DOHH2 (cell line): ENCODE measurements around the gene LRRC27.

Source experiments
- H3F3A ChIP-seq: fragments of 200-600 bp; sonication (generic), shearing (Covaris generic); 2 replicates; pipeline ENCODE4 v1.6.0; 2016; ENCODE audit warnings: antibody characterized with exemption, mild to moderate bottlenecking; ENCODE audit not compliant: control insufficient read depth, insufficient read depth
- H3K27ac ChIP-seq: fragments of 200-600 bp; sonication (generic); 2 replicates; pipeline ENCODE4 v1.5.1; 2014; ENCODE audit warnings: low read depth, mild to moderate bottlenecking, low read length, moderate library complexity
- H3K27me3 ChIP-seq: fragments of 200-600 bp; sonication (generic); 2 replicates; pipeline ENCODE4 v1.6.1; 2014; ENCODE audit warnings: mild to moderate bottlenecking, low read length, mixed read lengths; ENCODE audit not compliant: control insufficient read depth
- H3K36me3 ChIP-seq: fragments of 200-600 bp; sonication (generic); 2 replicates; pipeline ENCODE4 v1.6.1; 2014; ENCODE audit warnings: mild to moderate bottlenecking, low read length, moderate library complexity, mixed read lengths; ENCODE audit not compliant: control insufficient read depth
- H3K4me1 ChIP-seq: fragments of 200-600 bp; sonication (generic); 2 replicates; pipeline ENCODE4 v1.6.1; 2014; ENCODE audit warnings: mild to moderate bottlenecking, low read length, mixed read lengths; ENCODE audit not compliant: control insufficient read depth
- H3K4me2 ChIP-seq: fragments of 200-600 bp; sonication (generic); 2 replicates; pipeline ENCODE4 v1.6.0; 2014; ENCODE audit warnings: mild to moderate bottlenecking, low read length, moderate library complexity
- H3K4me3 ChIP-seq: fragments of 200-600 bp; sonication (generic); 2 replicates; pipeline ENCODE4 v1.5.1; 2014; ENCODE audit warnings: mild to moderate bottlenecking, low read length, mixed read lengths
- H3K79me2 ChIP-seq: fragments of 200-600 bp; sonication (generic); 2 replicates; pipeline ENCODE4 v1.6.1; 2014; ENCODE audit warnings: mild to moderate bottlenecking, low read length, mixed read lengths; ENCODE audit not compliant: control insufficient read depth
- H3K9me2 ChIP-seq: fragments of 200-600 bp; sonication (generic); replicated peaks from 2 replicates; pipeline ENCODE4 v1.6.1; 2014; ENCODE audit warnings: mild to moderate bottlenecking, low read length, mixed read lengths; ENCODE audit not compliant: control insufficient read depth
- H3K9me3 ChIP-seq: fragments of 200-600 bp; sonication (generic); 2 replicates; pipeline ENCODE4 v1.6.1; 2014; ENCODE audit warnings: antibody characterized with exemption, low read length, mixed read lengths; ENCODE audit not compliant: control insufficient read depth, insufficient read depth
- H4K20me1 ChIP-seq: fragments of 200-600 bp; sonication (generic); 2 replicates; pipeline ENCODE4 v1.6.0; 2014; ENCODE audit warnings: low read depth, mild to moderate bottlenecking, antibody characterized with exemption, low read length, moderate library complexity; ENCODE audit not compliant: control insufficient read depth, insufficient read depth
- CTCF ChIP-seq: fragments of 200-600 bp; sonication (generic); IDR thresholded peaks from one replicate; pipeline ENCODE4 v1.5.1; 2014; ENCODE audit warnings: antibody characterized with exemption, mild to moderate bottlenecking, low read depth, low read length; ENCODE audit not compliant: poor library complexity, severe bottlenecking
- EZH2phosphoT487 ChIP-seq: fragments of 200-600 bp; sonication (generic); IDR thresholded peaks from 2 replicates; pipeline ENCODE4 v1.6.1; 2017; ENCODE audit warnings: borderline replicate concordance, mild to moderate bottlenecking, antibody characterized with exemption, low read length, moderate library complexity, mixed read lengths

Gene LRRC27

DNA sequence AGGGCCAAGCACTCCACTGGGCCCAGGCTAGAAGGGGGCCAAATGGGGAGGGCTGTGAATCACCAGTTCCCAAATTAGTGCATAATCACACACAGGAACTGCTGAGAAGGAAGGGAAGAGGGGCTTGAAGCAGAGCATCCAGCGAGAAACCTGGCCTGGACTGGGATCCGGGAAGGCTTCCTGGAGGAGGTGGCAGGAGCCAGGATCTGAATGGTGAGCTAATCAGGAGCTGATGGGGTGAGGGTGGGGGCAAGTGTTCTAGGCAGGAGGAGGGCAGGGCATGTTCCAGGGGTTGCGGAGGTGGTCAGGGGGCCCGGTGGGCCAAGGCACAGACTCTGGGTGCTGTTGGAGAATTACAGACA is 77.7 kb downstream of the LRRC27 start:
- Histone ChIP-seq H3K36me3 (no peaks in the 10 kb centered on the region), H4K20me1 (no peaks in the 10 kb centered on the region), H3K27me3 (no peaks in the 10 kb centered on the region), H3K79me2 (peaks cover 4% of the 10 kb centered on the region; the same call in 1 of the 2 replicates), H3K9me3 (no peaks in the 10 kb centered on the region), H3K9me2 (no peaks in the 10 kb centered on the region), H3K4me2 (no peak overlapping the region), H3F3A (no peaks in the 10 kb centered on the region), H3K27ac (no peak overlapping the region), H3K4me1 (peaks cover 9% of the 10 kb centered on the region; the same call in 1 of the 2 replicates), H3K4me3 (no peak overlapping the region)
- TF ChIP-seq EZH2phosphoT487, result no peak
- TF ChIP-seq CTCF, result no peak

GRCh38 chr10:132410056-132410778 is 78.2 kb downstream of the LRRC27 start:
- H3K4me3 ChIP-seq, result no peak overlapping the region
- no peaks in the 10 kb centered on the region for H3K36me3 ChIP-seq
- no peaks in the 10 kb centered on the region for H3K27me3 ChIP-seq
- H3K27ac ChIP-seq, result no peak overlapping the region
- H3F3A ChIP-seq, result no peaks in the 10 kb centered on the region
- no peaks in the 10 kb centered on the region for H4K20me1 ChIP-seq
- H3K4me1 ChIP-seq, result peaks cover 9% of the 10 kb centered on the region; the same call in 1 of the 2 replicates
- TF ChIP-seq CTCF, result no peak
- TF ChIP-seq EZH2phosphoT487, result no peak
- H3K4me2 ChIP-seq, result no peak overlapping the region
- H3K79me2 ChIP-seq, result peaks cover 4% of the 10 kb centered on the region; the same call in 1 of the 2 replicates
- H3K9me2 ChIP-seq, result no peaks in the 10 kb centered on the region
- no peaks in the 10 kb centered on the region for H3K9me3 ChIP-seq

- Histone ChIP-seq H3K79me2 (peaks cover 4% of the 10 kb centered on the region; the same call in 1 of the 2 replicates), H4K20me1 (no peaks in the 10 kb centered on the region), H3K4me1 (peaks cover 9% of the 10 kb centered on the region; the same call in 1 of the 2 replicates), H3K27ac (no peak overlapping the region), H3K9me2 (no peaks in the 10 kb centered on the region), H3K9me3 (no peaks in the 10 kb centered on the region), H3K27me3 (no peaks in the 10 kb centered on the region), H3K4me3 (no peak overlapping the region), H3K36me3 (no peaks in the 10 kb centered on the region), H3F3A (no peaks in the 10 kb centered on the region), H3K4me2 (no peak overlapping the region)
- TF ChIP-seq CTCF (no peak), EZH2phosphoT487 (no peak)
These were observed 79.0 kb downstream of the LRRC27 start for GRCh38 chr10:132410779-132411532.
